NOMO-1 (cell line): ENCODE data around the gene PAPPA.

Source experiments
- DNase-seq, 2 experiments: peaks; one replicate each; lab custom pipeline; 2025; ENCODE audit not compliant: unreplicated experiment in 2 of 2; lab: John Stamatoyannopoulos, UW

PAPPA gene

GRCh38 chr9:116219686-116220085 lies 66.1 kb downstream of the PAPPA start:
- no peak for DNase-seq

- DNase-seq, result no peak
Observed at GRCh38 chr9:116223926-116224325, 70.3 kb downstream of the PAPPA start.

- no peak for DNase-seq
Observed at GRCh38 chr9:116230051-116230632, 76.6 kb downstream of the PAPPA start.

GRCh38 chr9:116232424-116233159 lies 79.0 kb downstream of the PAPPA start:
- DNase-seq, result no peak

- no peak for DNase-seq
Observed at GRCh38 chr9:116233160-116233530, 79.6 kb downstream of the PAPPA start.

- no peak for DNase-seq
Observed at GRCh38 chr9:116234081-116234480, 80.5 kb downstream of the PAPPA start.

GRCh38 chr9:116236979-116237378 lies 83.4 kb downstream of the PAPPA start:
- DNase-seq, result no peak

GRCh38 chr9:116237456-116237855 lies 83.9 kb downstream of the PAPPA start:
- no peak for DNase-seq

GRCh38 chr9:116238225-116238624 lies 84.6 kb downstream of the PAPPA start:
- no peak for DNase-seq

- no peak for DNase-seq
Observed at GRCh38 chr9:116238776-116239340, 85.3 kb downstream of the PAPPA start.

GRCh38 chr9:116243708-116244107 lies 90.1 kb downstream of the PAPPA start:
- no peak for DNase-seq

- no peak for DNase-seq
Observed at GRCh38 chr9:116247284-116247683, 93.7 kb downstream of the PAPPA start.

GRCh38 chr9:116247791-116248374 lies 94.3 kb downstream of the PAPPA start:
- DNase-seq, result no peak

GRCh38 chr9:116250891-116251290 lies 97.3 kb downstream of the PAPPA start:
- DNase-seq, result no peak

GRCh38 chr9:116251366-116251765 lies 97.8 kb downstream of the PAPPA start:
- no peak for DNase-seq

- DNase-seq, result no peak
Observed at GRCh38 chr9:116260531-116260930, 106.9 kb downstream of the PAPPA start.

- no peak for DNase-seq
Observed at GRCh38 chr9:116262448-116262847, 108.9 kb downstream of the PAPPA start.

- DNase-seq, result no peak
Observed at GRCh38 chr9:116264361-116264760, 110.8 kb downstream of the PAPPA start.

GRCh38 chr9:116267021-116267420 lies 113.4 kb downstream of the PAPPA start:
- DNase-seq, result no peak

- no peak for DNase-seq
Observed at GRCh38 chr9:116269250-116269649, 115.7 kb downstream of the PAPPA start.

- DNase-seq, result no peak
Observed at GRCh38 chr9:116270546-116270945, 117.0 kb downstream of the PAPPA start.

GRCh38 chr9:116271340-116271739 lies 117.7 kb downstream of the PAPPA start:
- no peak for DNase-seq
